ENCODE results near the gene KCNMB4. TPM values are rescaled to one million over a fixed set of nuclear protein-coding genes. Genes with fewer than 3 reads are reported as not detected.

KCNMB4 gene
- 0.20 and 0.37 TPM in 2 replicates for total RNA-seq

GRCh38 chr12:70365648-70366518, at the start of gene KCNMB4:
Gene KCNMB4, plus strand, starts transcription at chr12:70366290. Its CDS starts 445 bp downstream, at chr12:70366735.

Small RNA genes lying within 50 kb of the gene (small RNA-seq; reads per million reads assigned to genes)
- not detected for gene RNU4-65P

Other genes starting within 250 kb of the KCNMB4 start
- 102 and 112 TPM in 2 replicates for gene CNOT2, start 122.9 kb upstream of the KCNMB4 start, total RNA-seq

Measured in subcutaneous preadipocyte (primary cell).